Endometrium (tissue), 2 donors: Measurements from ENCODE around the gene PRIM2.
"Not testable (repeated sequence)": the region's sequence is repeated elsewhere in the genome, so short reads cannot be mapped to it uniquely, and the experiment has no call there.

Experiments
- FAIRE-seq: peaks from 2 replicates; lab custom pipeline; 2012; peaks lifted over from hg19 to GRCh38; lab: Jason Lieb, UNC
- donor health status: control.
- donor health status: control.

The PRIM2 gene

GRCh38 chr6:57310095-57310816, 7.2 kb upstream of the PRIM2 start:
- not testable (repeated sequence) for FAIRE-seq

- FAIRE-seq = no peak
Observed at GRCh38 chr6:57310817-57311157, 6.6 kb upstream of the PRIM2 start.

GRCh38 chr6:57311300-57312003, 6.0 kb upstream of the PRIM2 start:
- not testable (repeated sequence) for FAIRE-seq

GRCh38 chr6:57312004-57312345, 5.5 kb upstream of the PRIM2 start:
- no peak for FAIRE-seq

- FAIRE-seq = no peak
Observed at GRCh38 chr6:57313009-57313408, 4.4 kb upstream of the PRIM2 start.

- peak; percentile 33 for FAIRE-seq
Observed at GRCh38 chr6:57313711-57314471, 3.5 kb upstream of the PRIM2 start.

GRCh38 chr6:57315111-57315510, 2.3 kb upstream of the PRIM2 start:
- FAIRE-seq = no peak

- FAIRE-seq = no peak
Observed at GRCh38 chr6:57315851-57316250, 1.6 kb upstream of the PRIM2 start.

- peak; percentile 86 for FAIRE-seq
Observed at GRCh38 chr6:57316581-57317059, 810 bp upstream of the PRIM2 start.

GRCh38 chr6:57324538-57324937, 7.1 kb downstream of the PRIM2 start:
- peak; percentile 96 for FAIRE-seq

- no peak for FAIRE-seq
Observed at GRCh38 chr6:57327311-57327710, 9.9 kb downstream of the PRIM2 start.

- FAIRE-seq = no peak
Observed at GRCh38 chr6:57328074-57328473, 10.6 kb downstream of the PRIM2 start.

- peak; percentile 82 for FAIRE-seq
Observed at GRCh38 chr6:57329933-57330332, 12.5 kb downstream of the PRIM2 start.

GRCh38 chr6:57342148-57342669, 24.8 kb downstream of the PRIM2 start:
- FAIRE-seq = no peak

- FAIRE-seq = not testable (repeated sequence)
Observed at GRCh38 chr6:57343342-57343741, 25.9 kb downstream of the PRIM2 start.

GRCh38 chr6:57346715-57347114, 29.3 kb downstream of the PRIM2 start:
- FAIRE-seq = not testable (repeated sequence)

GRCh38 chr6:57347597-57347996, 30.2 kb downstream of the PRIM2 start:
- FAIRE-seq = not testable (repeated sequence)

- FAIRE-seq = not testable (repeated sequence)
Observed at GRCh38 chr6:57350443-57350842, 33.0 kb downstream of the PRIM2 start.

GRCh38 chr6:57352596-57352995, 35.2 kb downstream of the PRIM2 start:
- not testable (repeated sequence) for FAIRE-seq

- not testable (repeated sequence) for FAIRE-seq
Observed at GRCh38 chr6:57358319-57358718, 40.9 kb downstream of the PRIM2 start.

- FAIRE-seq = not testable (repeated sequence)
Observed at GRCh38 chr6:57359766-57360165, 42.3 kb downstream of the PRIM2 start.

GRCh38 chr6:57362340-57362739, 44.9 kb downstream of the PRIM2 start:
- FAIRE-seq = not testable (repeated sequence)
